Esophagus muscularis mucosa (tissue), 4 donors: ENCODE measurements around the gene FRMD4A. TPM values are rescaled to one million over a fixed set of nuclear protein-coding genes. Genes with fewer than 3 reads are reported as not detected.

Experiments used
- DNase-seq: peaks from one replicate; pipeline ENCODE4 v3.0.0-alpha.2; 2017; ENCODE audit errors: extremely low spot score
- H3K27ac ChIP-seq, 4 donors: fragments of 200-600 bp; sonication (generic); replicated peaks in 1 of 4; 1 replicate in 3 of 4; 2 replicates in 1 of 4; pipeline ENCODE4 v1.5.1; 2016 to 2019; ENCODE audit warnings: mild to moderate bottlenecking in 1 of 4
- H3K27me3 ChIP-seq, 4 donors: fragments of 200-600 bp; sonication (generic); one replicate each; pipeline versions ENCODE4 v1.5.1 to v1.6.0; 2016 to 2019
- H3K36me3 ChIP-seq, 4 donors: fragments of 200-600 bp; sonication (generic); one replicate each; pipeline ENCODE4 v1.5.1; 2016 to 2019
- H3K4me1 ChIP-seq, 4 donors: fragments of 200-600 bp; sonication (generic); one replicate each; pipeline ENCODE4 v1.5.1; 2016 to 2019
- H3K4me3 ChIP-seq, 4 donors: fragments of 200-600 bp; sonication (generic); 1 replicate in 2 of 4; 2 replicates in 2 of 4; pipeline ENCODE4 v1.5.1; 2016 to 2019; ENCODE audit warnings: mild to moderate bottlenecking in 4 of 4, moderate library complexity in 1 of 4
- H3K9me3 ChIP-seq, 4 donors: fragments of 200-600 bp; sonication (generic); 1 replicate in 3 of 4; 2 replicates in 1 of 4; pipeline ENCODE4 v1.5.1; 2016 to 2019
- EP300 ChIP-seq: sonication (generic); formaldehyde crosslinking; IDR thresholded peaks from one replicate; pipeline ENCODE4 v1.6.1; 2017; ENCODE audit warnings: antibody characterized with exemption
- POLR2A ChIP-seq: fragments of 450-650 bp; IDR thresholded peaks from one replicate; pipeline ENCODE4 v1.6.1; 2017; ENCODE audit warnings: antibody characterized with exemption, moderate library complexity, mild to moderate bottlenecking, low read depth
- POLR2AphosphoS5 ChIP-seq, 2 donors: sonication (generic); formaldehyde crosslinking; IDR thresholded peaks; one replicate each; pipeline ENCODE4 v1.6.1; 2017; ENCODE audit warnings: antibody characterized with exemption in 2 of 2
- WGBS: methylation state at CpG from one replicate; pipeline ENCODE4 v1.1.5; 2018; 5-methylcytosine and 5-hydroxymethylcytosine counted together
- intact Hi-C: fragments of 100-400 bp; cut with DNase I; formaldehyde crosslinking; loops from one replicate; pipeline ENCODE4 v1.15.1; 2023
- total RNA-seq, 4 donors: library from RNA; depleted of rRNA; stranded (reverse); fragments of >200 nt; gene quantifications; one replicate each; pipeline versions ENCODE4 v1.1.0 to v1.2.1, GENCODE V29; 2016
- TF ChIP-seq, protein P1 (sequence below), 3 experiments: fragments of 200-600 bp in 2 of 3; fragments of 450-650 bp in 1 of 3; sonication (generic) in 2 of 3; IDR thresholded peaks; one replicate each; pipeline ENCODE4 v1.5.1; 2017 to 2019; ENCODE audit warnings: antibody characterized with exemption in 3 of 3, mild to moderate bottlenecking in 2 of 3, moderate library complexity in 1 of 3

The FRMD4A gene
- total RNA-seq, 4 donors from 2014 or later, result 17.0 to 28.8 (median 21.8) TPM

DNA sequence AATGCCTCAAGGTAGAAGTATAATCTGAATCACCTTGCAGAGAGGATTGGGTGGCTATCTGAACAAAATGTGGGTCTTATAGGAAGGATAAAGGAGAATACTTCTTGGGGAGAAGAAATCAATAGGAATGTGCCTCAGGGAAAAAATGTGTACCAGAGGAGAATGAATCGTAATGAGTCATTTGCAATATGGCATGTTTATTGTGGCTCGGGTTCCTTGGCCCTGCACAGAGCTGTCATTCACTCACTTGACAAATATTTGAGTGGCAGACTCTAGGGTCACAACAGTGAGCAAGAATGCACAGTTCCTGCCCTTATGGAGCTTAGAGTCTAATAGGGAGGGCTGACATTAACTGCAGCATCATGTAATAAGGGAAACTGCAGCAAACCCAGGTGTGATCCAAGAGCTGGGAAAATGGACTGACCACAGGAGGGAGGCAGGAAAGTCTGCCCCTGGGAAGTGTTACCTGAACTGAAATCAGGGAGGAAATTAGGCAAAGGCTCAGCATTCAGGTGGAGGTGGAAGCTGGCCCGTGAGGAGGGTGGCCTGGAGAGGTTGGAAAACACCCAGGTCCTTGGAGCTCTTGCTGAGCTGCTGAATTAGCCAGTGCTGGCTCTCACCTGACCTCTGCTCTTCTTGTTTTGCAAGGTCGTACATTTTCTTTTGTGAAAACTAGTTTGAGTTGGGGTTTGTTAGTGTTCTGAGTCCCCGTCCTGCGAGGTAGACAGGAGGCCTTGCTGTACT, 203.9 kb downstream of the FRMD4A start:
- H3K27ac ChIP-seq, result no peak overlapping the region
- no peak for DNase-seq
- intact Hi-C loops, result no loop called here
- no peaks in the 10 kb centered on the region for H3K36me3 ChIP-seq
- TF ChIP-seq POLR2AphosphoS5 (IDR thresholded peaks at IDR 0.05), result no peak
- no peak for TF ChIP-seq EP300
- TF ChIP-seq, protein P1, sequence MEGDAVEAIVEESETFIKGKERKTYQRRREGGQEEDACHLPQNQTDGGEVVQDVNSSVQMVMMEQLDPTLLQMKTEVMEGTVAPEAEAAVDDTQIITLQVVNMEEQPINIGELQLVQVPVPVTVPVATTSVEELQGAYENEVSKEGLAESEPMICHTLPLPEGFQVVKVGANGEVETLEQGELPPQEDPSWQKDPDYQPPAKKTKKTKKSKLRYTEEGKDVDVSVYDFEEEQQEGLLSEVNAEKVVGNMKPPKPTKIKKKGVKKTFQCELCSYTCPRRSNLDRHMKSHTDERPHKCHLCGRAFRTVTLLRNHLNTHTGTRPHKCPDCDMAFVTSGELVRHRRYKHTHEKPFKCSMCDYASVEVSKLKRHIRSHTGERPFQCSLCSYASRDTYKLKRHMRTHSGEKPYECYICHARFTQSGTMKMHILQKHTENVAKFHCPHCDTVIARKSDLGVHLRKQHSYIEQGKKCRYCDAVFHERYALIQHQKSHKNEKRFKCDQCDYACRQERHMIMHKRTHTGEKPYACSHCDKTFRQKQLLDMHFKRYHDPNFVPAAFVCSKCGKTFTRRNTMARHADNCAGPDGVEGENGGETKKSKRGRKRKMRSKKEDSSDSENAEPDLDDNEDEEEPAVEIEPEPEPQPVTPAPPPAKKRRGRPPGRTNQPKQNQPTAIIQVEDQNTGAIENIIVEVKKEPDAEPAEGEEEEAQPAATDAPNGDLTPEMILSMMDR (IDR thresholded peaks at IDR 0.05), result no peak
- no peaks in the 10 kb centered on the region for H3K27me3 ChIP-seq
- no peaks in the 10 kb centered on the region for H3K4me1 ChIP-seq
- no peaks in the 10 kb centered on the region for H3K9me3 ChIP-seq
- no peak overlapping the region for H3K4me3 ChIP-seq
- 87% methylated on average over 6 of the region's 6 CpGs for WGBS

DNA sequence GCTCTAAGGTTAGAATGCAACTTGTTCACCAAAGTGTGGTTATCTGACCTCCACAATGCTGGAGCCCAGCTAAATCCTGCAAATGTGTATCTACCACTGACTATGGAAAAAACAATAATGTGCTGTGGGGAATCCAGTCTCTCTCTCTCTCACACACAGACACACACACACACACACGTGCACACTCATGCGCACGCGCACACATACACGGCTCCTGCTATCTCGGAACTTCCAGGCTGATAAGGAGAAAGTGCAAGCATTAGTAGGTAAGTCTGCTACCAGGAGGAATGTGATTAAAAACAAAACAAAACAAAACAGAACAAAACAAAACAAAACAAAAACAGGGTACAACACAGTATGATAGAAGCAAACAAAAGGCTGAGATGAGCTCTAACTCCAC, 205.2 kb downstream of the FRMD4A start:
- no peaks in the 10 kb centered on the region for H3K36me3 ChIP-seq
- no peak for DNase-seq
- H3K27me3 ChIP-seq, result no peaks in the 10 kb centered on the region
- H3K9me3 ChIP-seq, result no peaks in the 10 kb centered on the region
- no peaks in the 10 kb centered on the region for H3K4me1 ChIP-seq
- no peak overlapping the region for H3K27ac ChIP-seq
- no peak overlapping the region for H3K4me3 ChIP-seq
- no peak for TF ChIP-seq POLR2A
- TF ChIP-seq, protein P1 (IDR thresholded peaks at IDR 0.05), result no peak
- no peak for TF ChIP-seq POLR2AphosphoS5 (IDR thresholded peaks at IDR 0.05)
- TF ChIP-seq EP300, result no peak
- 87% methylated on average over 6 of the region's 6 CpGs for WGBS
- intact Hi-C loops, result no loop called here

DNA sequence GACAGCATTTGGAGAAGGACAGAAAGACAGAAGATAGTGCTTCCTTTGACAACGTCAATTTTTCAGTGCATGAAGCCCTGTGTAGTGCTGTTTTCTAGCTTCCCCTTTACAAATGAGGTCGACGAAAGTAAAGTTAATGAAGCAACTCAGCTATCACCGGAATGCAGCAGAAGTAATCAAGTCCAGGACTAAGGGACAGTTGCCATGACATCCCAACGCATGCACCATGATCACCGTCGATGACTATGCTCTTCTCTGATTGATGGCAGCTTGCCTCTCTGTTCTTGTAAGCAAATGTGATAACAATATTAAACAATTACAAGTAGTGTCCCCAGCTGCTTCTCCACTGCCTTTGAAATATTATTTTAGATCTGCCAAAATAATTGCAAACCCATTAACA, 205.8 kb downstream of the FRMD4A start:
- Histone ChIP-seq H3K9me3 (no peaks in the 10 kb centered on the region), H3K27me3 (no peaks in the 10 kb centered on the region), H3K4me3 (no peak overlapping the region), H3K4me1 (no peaks in the 10 kb centered on the region), H3K36me3 (no peaks in the 10 kb centered on the region), H3K27ac (no peak overlapping the region)
- intact Hi-C loops, result no loop called here
- DNase-seq, result no peak
- 77% methylated on average over 7 of the region's 7 CpGs for WGBS
- TF ChIP-seq, protein P1 (IDR thresholded peaks at IDR 0.05), result no peak
- TF ChIP-seq POLR2AphosphoS5 (IDR thresholded peaks at IDR 0.05), result no peak
- TF ChIP-seq EP300, result no peak
- no peak for TF ChIP-seq POLR2A

DNA sequence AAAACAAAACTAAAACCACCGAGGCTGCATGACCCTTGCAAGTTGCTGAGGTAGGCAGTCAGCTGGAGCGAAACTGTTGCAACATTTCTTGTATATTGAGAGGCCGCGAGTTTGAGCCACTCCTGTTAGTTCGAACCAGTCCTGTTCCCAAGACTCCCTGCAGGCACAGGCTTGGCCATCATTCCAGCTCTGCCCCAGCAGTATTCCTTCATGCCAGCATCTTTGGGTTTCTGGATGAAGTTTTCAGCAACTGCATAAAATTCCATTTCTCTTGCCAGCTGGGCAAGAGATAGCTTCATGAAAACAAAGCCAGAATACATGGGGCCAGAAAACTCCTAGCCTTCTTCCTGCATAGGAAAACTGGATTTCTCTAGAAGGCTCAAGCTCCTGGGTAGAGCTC, 207.6 kb downstream of the FRMD4A start:
- Histone ChIP-seq H3K9me3 (no peaks in the 10 kb centered on the region), H3K4me3 (no peak overlapping the region), H3K4me1 (no peaks in the 10 kb centered on the region), H3K27me3 (no peaks in the 10 kb centered on the region), H3K36me3 (no peaks in the 10 kb centered on the region), H3K27ac (no peak overlapping the region)
- intact Hi-C loops, result no loop called here
- TF ChIP-seq, protein P1 (IDR thresholded peaks at IDR 0.05), result no peak
- TF ChIP-seq EP300, result no peak
- no peak for DNase-seq
- WGBS, result 91% methylated on average over 5 of the region's 5 CpGs

DNA sequence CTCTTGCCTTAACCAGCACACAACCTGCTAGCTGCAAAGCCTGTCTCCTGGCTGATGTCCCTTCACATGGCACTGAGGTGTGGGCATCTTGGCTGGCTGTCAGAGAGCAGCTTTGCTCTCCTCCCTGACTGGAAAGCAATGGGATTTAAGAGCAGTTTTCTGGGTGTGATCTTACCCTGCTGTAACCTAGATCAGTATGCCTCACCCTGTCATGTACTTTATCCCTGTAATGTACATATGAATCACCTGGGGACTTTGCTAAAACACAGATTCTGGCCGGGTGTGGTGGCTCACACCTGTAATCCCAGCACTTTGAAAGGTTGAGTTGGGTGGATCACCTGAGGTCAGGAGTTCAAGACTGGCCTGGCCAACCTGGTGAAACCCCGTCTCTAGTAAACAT, 209.9 kb downstream of the FRMD4A start:
- 100% methylated on average over 1 of the region's 2 CpGs for WGBS
- TF ChIP-seq, protein P1 (IDR thresholded peaks at IDR 0.05), result no peak
- no peak for TF ChIP-seq POLR2A
- no peak for TF ChIP-seq POLR2AphosphoS5 (IDR thresholded peaks at IDR 0.05)
- no peak for TF ChIP-seq EP300
- Histone ChIP-seq H3K4me3 (no peak overlapping the region), H3K27ac (no peak overlapping the region), H3K4me1 (no peaks in the 10 kb centered on the region), H3K9me3 (no peaks in the 10 kb centered on the region), H3K27me3 (no peaks in the 10 kb centered on the region), H3K36me3 (no peaks in the 10 kb centered on the region)
- no peak for DNase-seq
- intact Hi-C loops, result no loop called here
